GM21576 (cell line): ENCODE results near the gene CABLES2.

Source experiments
- ATAC-seq: cut with Tn5 transposase; IDR thresholded peaks from one replicate; pipeline ENCODE4 v1.9.1; 2021; ENCODE audit warnings: mild to moderate bottlenecking, moderate library complexity; ENCODE audit not compliant: unreplicated experiment

Gene CABLES2

GRCh38 chr20:62418709-62419487 lies 11.8 kb upstream of the CABLES2 start:
- ATAC-seq, result no peak

- no peak for ATAC-seq
Observed at GRCh38 chr20:62417981-62418708, 11.1 kb upstream of the CABLES2 start.

GRCh38 chr20:62416651-62417637 lies 9.9 kb upstream of the CABLES2 start:
- no peak for ATAC-seq

GRCh38 chr20:62415354-62416111 lies 8.4 kb upstream of the CABLES2 start:
- ATAC-seq, result no peak

- ATAC-seq, result no peak
Observed at GRCh38 chr20:62413896-62414481, 6.9 kb upstream of the CABLES2 start.

- no peak for ATAC-seq
Observed at GRCh38 chr20:62413025-62413570, 6.0 kb upstream of the CABLES2 start.

- no peak for ATAC-seq
Observed at GRCh38 chr20:62412194-62413024, 5.3 kb upstream of the CABLES2 start.

- ATAC-seq, result no peak
Observed at GRCh38 chr20:62411479-62412193, 4.6 kb upstream of the CABLES2 start.

- no peak for ATAC-seq
Observed at GRCh38 chr20:62410746-62411478, 3.8 kb upstream of the CABLES2 start.

GRCh38 chr20:62409931-62410745 lies 3.1 kb upstream of the CABLES2 start:
- no peak for ATAC-seq

- no peak for ATAC-seq
Observed at GRCh38 chr20:62409086-62409853, 2.2 kb upstream of the CABLES2 start.

- no peak for ATAC-seq
Observed at GRCh38 chr20:62408640-62409039, 1.6 kb upstream of the CABLES2 start.

- no peak for ATAC-seq
Observed at GRCh38 chr20:62408055-62408454, 970 bp upstream of the CABLES2 start.

GRCh38 chr20:62406635-62407176 lies 379 bp downstream of the CABLES2 start:
- ATAC-seq, result peak; percentile 1

GRCh38 chr20:62405981-62406513 lies 1.0 kb downstream of the CABLES2 start:
- no peak for ATAC-seq
